H1 (cell line): ENCODE measurements around the gene RNGTT. TPM values are rescaled to one million over a fixed set of nuclear protein-coding genes. Genes with fewer than 3 reads are reported as not detected.

Experiments used
- CTBP2 ChIP-seq: IDR thresholded peaks from 2 replicates; pipeline ENCODE4 v1.7.0; 2011; ENCODE audit warnings: borderline replicate concordance, mild to moderate bottlenecking, moderate library complexity, mixed read lengths, low read length; ENCODE audit not compliant: insufficient read depth, insufficient read length
- GTF2F1 ChIP-seq: IDR thresholded peaks from 2 replicates; pipeline ENCODE4 v1.6.1; 2012; ENCODE audit warnings: low read depth, low read length, improper control_type of control experiment, borderline replicate concordance
- SP1 ChIP-seq: IDR thresholded peaks from 2 replicates; pipeline ENCODE4 v1.6.1; 2011; ENCODE audit warnings: low read depth, low read length
- TAF7 ChIP-seq: optimal IDR thresholded peaks from 2 replicates; pipeline ENCODE3; 2011; ENCODE audit warnings: low read depth, mild to moderate bottlenecking, inconsistent platforms, low read length, moderate library complexity, borderline replicate concordance
- polyA plus RNA-seq, 7 experiments: library from polyadenylated mRNA; depleted of rRNA in 3 of 7; stranded (reverse) in 5 of 7; unstranded in 2 of 7; fragments of >200 nt in 5 of 7; fragments of 200-250 nt in 2 of 7; gene quantifications; 1 replicate in 5 of 7; 2 replicates in 1 of 7; 4 replicates in 1 of 7; pipeline versions ENCODE4 v1.2.1 to v1.2.3, GENCODE V29; 2011 to 2013; ENCODE audit warnings: missing spikeins in 2 of 7, mixed read lengths in 2 of 7
- total RNA-seq: library from RNA; stranded (reverse); fragmentation: NEBNext Ultra II Directional; extraction: Animal tissue kit (Norgen Biotek cat#: 25700); gene quantifications from 2 replicates; pipeline ENCODE4 v1.2.1, GENCODE V29; 2021

The RNGTT gene
- total and polyA plus RNA-seq, 2 of the 8 experiments (the other 6 are each of a cell fraction or from before 2014, with no cell fraction given) = 3.6 to 21.2 TPM

DNA sequence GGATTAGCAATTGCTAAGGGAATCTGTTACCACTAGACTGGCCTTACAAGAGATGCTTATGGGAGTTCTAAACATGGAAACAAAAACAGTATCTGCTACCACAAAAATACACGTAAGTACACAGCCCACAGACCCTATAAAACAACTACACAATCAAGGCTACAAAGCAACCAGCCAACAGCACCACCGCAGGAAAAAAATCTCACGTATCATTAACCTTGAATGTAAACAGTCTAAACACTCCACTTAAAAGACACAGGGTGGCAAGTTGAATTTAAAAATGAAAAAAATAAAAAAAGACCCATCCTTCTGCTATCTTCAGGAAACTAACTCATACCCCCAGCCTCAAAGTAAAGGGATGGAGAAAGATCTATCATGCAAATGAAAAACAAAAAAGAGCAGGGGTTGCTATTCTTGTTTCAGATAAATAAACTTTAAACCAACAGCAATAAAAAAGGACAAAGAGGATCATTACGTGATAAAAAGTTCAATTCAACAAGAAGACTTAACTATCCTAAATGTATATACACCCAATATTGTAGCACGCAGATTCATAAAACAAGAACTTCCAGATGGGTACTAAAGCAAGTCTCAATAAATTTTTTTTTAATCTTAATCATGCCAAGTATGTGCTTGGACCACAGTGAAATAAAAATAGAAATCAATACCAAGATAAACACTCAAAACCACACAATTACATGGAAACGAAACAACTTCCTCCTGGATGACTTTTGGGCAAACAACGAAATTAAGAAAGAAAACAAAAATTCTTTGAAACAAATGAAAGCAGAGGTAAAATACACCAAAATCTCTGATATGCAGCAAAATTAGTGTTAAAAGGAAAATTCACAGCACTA, 52.3 kb downstream of the RNGTT start (continued):
- TF ChIP-seq CTBP2 (no peak), TAF7 (no peak), SP1 (no peak), GTF2F1 (no peak)
